Muscle layer of duodenum (tissue), 2 donors: Measurements from ENCODE around the gene SLC5A1.
A peak's percentile ranks its signal among the peaks of the same experiment; 100 is the strongest.

Experiments used
- H3K27ac ChIP-seq: one replicate; pipeline ENCODE4 v1.7.0; 2013; ENCODE audit warnings: mild to moderate bottlenecking, low read length
- H3K27me3 ChIP-seq: one replicate; pipeline ENCODE4 v1.7.0; 2013; ENCODE audit warnings: low read depth, mild to moderate bottlenecking, control low read depth, low read length
- H3K36me3 ChIP-seq, 2 donors: one replicate each; pipeline ENCODE4 v1.7.0; 2013; ENCODE audit warnings: low read length in 2 of 2, control low read depth in 1 of 2, mild to moderate bottlenecking in 1 of 2; ENCODE audit not compliant: insufficient read depth in 2 of 2, control insufficient read depth in 1 of 2
- H3K4me1 ChIP-seq, 2 donors: one replicate each; pipeline ENCODE4 v1.7.0; 2013; ENCODE audit warnings: low read length in 2 of 2, mild to moderate bottlenecking in 2 of 2, control low read depth in 1 of 2, moderate library complexity in 1 of 2; ENCODE audit not compliant: insufficient read depth in 2 of 2, control insufficient read depth in 1 of 2
- H3K4me3 ChIP-seq, 2 donors: one replicate each; pipeline ENCODE4 v1.7.0; 2013; ENCODE audit warnings: low read length in 2 of 2, low read depth in 1 of 2, mild to moderate bottlenecking in 1 of 2
- H3K9me3 ChIP-seq, 2 donors: one replicate each; pipeline ENCODE4 v1.7.0; 2013; ENCODE audit warnings: low read length in 2 of 2, control low read depth in 1 of 2, mild to moderate bottlenecking in 1 of 2; ENCODE audit not compliant: control insufficient read depth in 1 of 2
- donor health status: healthy.

The SLC5A1 gene

GRCh38 chr22:32042924-32043323 lies at the start of gene SLC5A1:
Gene SLC5A1 (plus strand): TSS chr22:32043261. CDS start chr22:32043282, 21 bp downstream.
- peak within 1 kb of the TSS; percentile 72 for H3K27ac ChIP-seq
- H3K27me3 ChIP-seq: peaks cover 17% of the 10 kb centered on the region
- H3K9me3 ChIP-seq: no peaks in the 10 kb centered on the region
- H3K36me3 ChIP-seq: no peaks in the 10 kb centered on the region
- no peaks in the 10 kb centered on the region for H3K4me1 ChIP-seq
- peak within 1 kb of the TSS in 1 of 2 donors; percentile 59 for H3K4me3 ChIP-seq

- no peaks in the 10 kb centered on the region for H3K9me3 ChIP-seq
- no peaks in the 10 kb centered on the region for H3K36me3 ChIP-seq
- H3K4me3 ChIP-seq: no peak overlapping the region
- no peak overlapping the region for H3K27ac ChIP-seq
- no peaks in the 10 kb centered on the region for H3K27me3 ChIP-seq
- peaks cover 0 to 3% of the 10 kb centered on the region in 2 donors for H3K4me1 ChIP-seq
These were observed 48.0 kb upstream of the SLC5A1 start for GRCh38 chr22:31995046-31995445.

- Histone ChIP-seq H3K4me1 (peaks cover 0 to 3% of the 10 kb centered on the region in 2 donors), H3K4me3 (no peak overlapping the region), H3K9me3 (no peaks in the 10 kb centered on the region), H3K36me3 (no peaks in the 10 kb centered on the region), H3K27me3 (no peaks in the 10 kb centered on the region), H3K27ac (no peak overlapping the region)
These were observed 47.3 kb upstream of the SLC5A1 start for GRCh38 chr22:31995807-31996206.

- H3K27ac ChIP-seq: no peak overlapping the region
- no peaks in the 10 kb centered on the region for H3K9me3 ChIP-seq
- H3K36me3 ChIP-seq: no peaks in the 10 kb centered on the region
- no peak overlapping the region for H3K4me3 ChIP-seq
- no peaks in the 10 kb centered on the region for H3K27me3 ChIP-seq
- H3K4me1 ChIP-seq: peaks cover 0 to 3% of the 10 kb centered on the region in 2 donors
These were observed 44.2 kb upstream of the SLC5A1 start for GRCh38 chr22:31998784-31999385.

- Histone ChIP-seq H3K9me3 (no peaks in the 10 kb centered on the region), H3K36me3 (no peaks in the 10 kb centered on the region), H3K27ac (no peak overlapping the region), H3K4me1 (peaks cover 0 to 3% of the 10 kb centered on the region in 2 donors), H3K27me3 (no peaks in the 10 kb centered on the region), H3K4me3 (no peak overlapping the region)
These were observed 42.9 kb upstream of the SLC5A1 start for GRCh38 chr22:32000181-32000580.

GRCh38 chr22:32005453-32005852 lies 37.6 kb upstream of the SLC5A1 start:
- Histone ChIP-seq H3K9me3 (peaks cover 0 to 4% of the 10 kb centered on the region in 2 donors), H3K27me3 (peaks cover 4% of the 10 kb centered on the region), H3K36me3 (no peaks in the 10 kb centered on the region), H3K27ac (no peak overlapping the region), H3K4me1 (no peaks in the 10 kb centered on the region), H3K4me3 (no peak overlapping the region)

- no peaks in the 10 kb centered on the region for H3K4me1 ChIP-seq
- peaks cover 6 to 20% of the 10 kb centered on the region in 2 donors for H3K9me3 ChIP-seq
These were observed 29.9 kb upstream of the SLC5A1 start for GRCh38 chr22:32013200-32013599.

GRCh38 chr22:32016081-32016480 lies 27.0 kb upstream of the SLC5A1 start:
- Histone ChIP-seq H3K36me3 (no peaks in the 10 kb centered on the region), H3K27me3 (no peaks in the 10 kb centered on the region), H3K27ac (no peak overlapping the region), H3K9me3 (peaks cover 6 to 20% of the 10 kb centered on the region in 2 donors), H3K4me1 (no peaks in the 10 kb centered on the region), H3K4me3 (no peak overlapping the region)

More at GRCh38 chr22:32013200-32013599, 29.9 kb upstream of the SLC5A1 start:
- H3K27ac ChIP-seq: no peak overlapping the region
- H3K27me3 ChIP-seq: no peaks in the 10 kb centered on the region
- H3K36me3 ChIP-seq: no peaks in the 10 kb centered on the region
- peak overlapping the region in 1 of 2 donors; percentile 9 for H3K4me3 ChIP-seq

- peaks cover 6 to 12% of the 10 kb centered on the region in 2 donors for H3K9me3 ChIP-seq
- H3K36me3 ChIP-seq: no peaks in the 10 kb centered on the region
- no peaks in the 10 kb centered on the region for H3K27me3 ChIP-seq
- H3K27ac ChIP-seq: no peak overlapping the region
- H3K4me3 ChIP-seq: no peak overlapping the region
- H3K4me1 ChIP-seq: no peaks in the 10 kb centered on the region
These were observed 25.0 kb upstream of the SLC5A1 start for GRCh38 chr22:32018056-32018455.

GRCh38 chr22:32020117-32020516 lies 22.9 kb upstream of the SLC5A1 start:
- no peaks in the 10 kb centered on the region for H3K36me3 ChIP-seq
- no peak overlapping the region for H3K27ac ChIP-seq
- H3K4me1 ChIP-seq: no peaks in the 10 kb centered on the region
- no peaks in the 10 kb centered on the region for H3K9me3 ChIP-seq
- H3K27me3 ChIP-seq: no peaks in the 10 kb centered on the region
- no peak overlapping the region for H3K4me3 ChIP-seq

- no peak overlapping the region for H3K27ac ChIP-seq
- H3K36me3 ChIP-seq: no peaks in the 10 kb centered on the region
- no peaks in the 10 kb centered on the region for H3K9me3 ChIP-seq
- H3K4me3 ChIP-seq: no peak overlapping the region
- no peaks in the 10 kb centered on the region for H3K4me1 ChIP-seq
- H3K27me3 ChIP-seq: no peaks in the 10 kb centered on the region
These were observed 21.3 kb upstream of the SLC5A1 start for GRCh38 chr22:32021716-32022115.

- H3K4me3 ChIP-seq: no peak overlapping the region
- no peaks in the 10 kb centered on the region for H3K9me3 ChIP-seq
- H3K27ac ChIP-seq: no peak overlapping the region
- H3K4me1 ChIP-seq: no peaks in the 10 kb centered on the region
- no peaks in the 10 kb centered on the region for H3K27me3 ChIP-seq
- no peaks in the 10 kb centered on the region for H3K36me3 ChIP-seq
These were observed 19.7 kb upstream of the SLC5A1 start for GRCh38 chr22:32023251-32023827.
